Glomerular endothelial cell (primary cell): ENCODE results near the gene EDEM1. TPM values are rescaled to one million over a fixed set of nuclear protein-coding genes. Genes with fewer than 3 reads are reported as not detected.

Experiments used
- DNase-seq: peaks from one replicate; pipeline ENCODE4 v3.0.0-alpha.2; 2011; ENCODE audit warnings: low read depth, low spot score; ENCODE audit errors: extremely low read depth
- total RNA-seq: library from RNA; depleted of rRNA; stranded (reverse); fragments of >200 nt; gene quantifications from 2 replicates; pipeline ENCODE4 v1.2.3, GENCODE V29; 2015

The EDEM1 gene
- total RNA-seq, 1 donor from 2014 or later = 63.4 TPM

DNA sequence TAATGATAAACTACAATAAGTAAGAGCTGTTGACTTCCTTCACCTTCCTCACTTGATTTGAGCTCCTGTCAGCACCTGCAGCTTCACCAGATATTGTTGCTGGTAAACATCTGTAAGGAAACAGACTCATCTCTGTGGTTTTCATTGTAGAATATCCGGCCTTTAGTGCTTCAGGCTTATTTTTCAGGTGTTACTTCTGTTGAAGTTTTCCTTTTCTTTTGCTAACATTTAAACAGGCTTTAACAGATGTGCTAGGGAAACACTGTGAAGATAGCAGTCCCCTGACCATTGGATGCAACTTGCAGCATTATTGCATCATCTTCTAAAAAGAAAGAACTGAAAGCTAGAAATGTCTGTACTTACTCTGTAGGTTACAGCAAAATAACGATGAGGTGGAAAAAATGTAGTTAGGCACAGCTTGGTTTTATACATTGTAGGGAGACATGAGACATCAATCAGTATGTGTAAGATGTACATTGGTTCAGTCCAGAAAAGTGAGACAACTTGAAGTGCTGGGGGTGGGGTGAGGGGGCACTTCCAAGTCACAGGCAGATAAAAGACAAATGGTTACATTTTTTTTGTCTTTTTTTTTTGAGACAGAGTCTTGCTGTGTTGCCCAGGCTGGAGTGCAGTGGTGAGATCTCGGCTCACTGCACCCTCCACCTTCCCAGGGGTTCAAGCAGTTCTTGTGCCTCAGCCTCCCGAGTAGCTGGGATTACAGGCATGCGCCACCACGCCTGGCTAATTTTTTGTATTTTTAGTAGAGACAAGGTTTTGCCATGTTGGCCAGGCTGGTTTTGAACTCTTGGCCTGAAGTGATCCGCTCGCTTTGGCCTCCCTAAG is 10.2 kb downstream of the EDEM1 start:
- no peak for DNase-seq

DNA sequence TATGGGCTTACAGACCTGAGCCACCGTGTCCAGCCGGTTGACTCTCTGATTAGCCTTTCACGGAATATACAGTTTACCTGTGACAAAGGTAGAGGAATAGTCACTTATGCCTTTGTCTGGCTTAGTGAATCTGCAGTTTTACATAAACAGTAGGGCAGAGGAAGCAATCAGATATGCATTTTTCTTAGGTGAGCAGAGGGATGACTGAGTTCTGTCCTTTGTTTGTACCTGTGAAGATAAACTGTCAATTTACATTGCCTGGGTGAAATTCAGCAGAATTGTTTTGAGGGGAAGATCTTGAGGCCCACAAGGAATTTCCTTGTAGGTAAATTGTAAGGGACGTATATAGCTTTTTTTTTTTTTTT is 10.8 kb downstream of the EDEM1 start:
- no peak for DNase-seq

DNA sequence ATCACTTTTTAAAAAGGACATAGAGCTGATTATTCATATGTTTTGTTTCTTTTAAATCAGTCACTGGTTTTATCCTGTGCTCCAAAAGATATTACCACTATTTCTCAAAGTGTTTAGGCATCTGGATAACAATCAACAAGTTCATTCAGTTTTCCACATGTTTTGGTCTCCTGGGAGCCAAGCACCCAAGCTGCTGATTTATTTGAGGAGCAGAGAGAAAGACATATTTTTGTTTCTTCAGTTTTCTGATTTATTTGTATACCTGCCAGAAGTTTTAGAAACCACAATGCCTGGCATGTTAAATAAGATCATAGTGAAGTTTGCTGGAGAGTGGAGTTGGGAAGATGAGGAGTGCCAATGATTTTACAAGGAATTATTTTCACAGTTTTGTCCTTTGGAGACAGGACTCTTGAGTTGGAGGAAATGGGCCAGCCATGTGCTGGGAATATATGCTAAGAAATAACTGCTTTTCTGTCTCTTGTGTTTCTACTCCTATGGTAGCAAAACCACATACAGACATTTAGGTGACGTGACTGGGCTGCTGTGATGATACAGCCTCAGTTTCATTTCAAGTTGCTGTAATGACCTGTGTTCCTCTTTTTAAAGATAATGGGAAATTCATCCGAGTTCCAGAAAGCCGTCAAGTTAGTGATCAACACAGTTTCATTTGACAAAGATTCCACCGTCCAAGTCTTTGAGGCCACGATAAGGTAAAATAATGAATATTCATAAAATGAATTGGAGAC is 11.7 kb downstream of the EDEM1 start:
- DNase-seq = no peak

DNA sequence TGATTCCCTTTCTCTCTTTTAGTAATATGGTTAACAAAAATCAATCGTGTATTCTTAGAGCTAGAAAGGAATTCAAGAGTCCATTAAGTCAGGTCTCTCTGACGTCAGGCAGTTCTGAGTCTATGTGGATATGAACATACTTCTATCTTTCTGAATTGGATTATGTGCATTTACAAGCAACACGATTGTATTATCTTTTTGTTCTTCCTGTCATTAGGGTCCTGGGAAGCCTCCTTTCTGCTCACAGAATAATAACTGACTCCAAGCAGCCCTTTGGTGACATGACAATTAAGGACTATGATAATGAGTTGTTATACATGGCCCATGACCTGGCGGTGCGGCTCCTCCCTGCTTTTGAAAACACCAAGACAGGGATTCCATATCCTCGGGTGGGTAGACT is 14.0 kb downstream of the EDEM1 start:
- no peak for DNase-seq

DNA sequence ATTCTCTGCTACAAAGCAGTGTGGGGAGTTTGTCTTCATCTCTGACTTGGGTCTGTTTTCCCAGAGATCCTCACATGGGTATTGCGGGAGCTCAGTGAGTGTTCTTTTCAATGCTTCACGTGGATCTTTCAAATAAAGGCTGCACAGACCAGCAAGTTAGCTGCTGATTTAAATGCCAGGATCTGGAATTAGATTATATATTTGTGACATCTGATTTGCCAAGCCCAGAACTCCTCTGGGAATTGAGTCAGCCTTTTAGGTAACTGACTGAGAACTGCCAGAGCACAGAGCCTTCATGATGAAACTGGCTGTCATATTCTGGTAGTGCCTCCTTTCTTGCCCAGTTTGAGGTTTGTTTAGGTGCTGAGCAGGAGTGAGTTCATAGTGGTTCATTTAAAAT is 14.7 kb downstream of the EDEM1 start:
- DNase-seq = no peak

DNA sequence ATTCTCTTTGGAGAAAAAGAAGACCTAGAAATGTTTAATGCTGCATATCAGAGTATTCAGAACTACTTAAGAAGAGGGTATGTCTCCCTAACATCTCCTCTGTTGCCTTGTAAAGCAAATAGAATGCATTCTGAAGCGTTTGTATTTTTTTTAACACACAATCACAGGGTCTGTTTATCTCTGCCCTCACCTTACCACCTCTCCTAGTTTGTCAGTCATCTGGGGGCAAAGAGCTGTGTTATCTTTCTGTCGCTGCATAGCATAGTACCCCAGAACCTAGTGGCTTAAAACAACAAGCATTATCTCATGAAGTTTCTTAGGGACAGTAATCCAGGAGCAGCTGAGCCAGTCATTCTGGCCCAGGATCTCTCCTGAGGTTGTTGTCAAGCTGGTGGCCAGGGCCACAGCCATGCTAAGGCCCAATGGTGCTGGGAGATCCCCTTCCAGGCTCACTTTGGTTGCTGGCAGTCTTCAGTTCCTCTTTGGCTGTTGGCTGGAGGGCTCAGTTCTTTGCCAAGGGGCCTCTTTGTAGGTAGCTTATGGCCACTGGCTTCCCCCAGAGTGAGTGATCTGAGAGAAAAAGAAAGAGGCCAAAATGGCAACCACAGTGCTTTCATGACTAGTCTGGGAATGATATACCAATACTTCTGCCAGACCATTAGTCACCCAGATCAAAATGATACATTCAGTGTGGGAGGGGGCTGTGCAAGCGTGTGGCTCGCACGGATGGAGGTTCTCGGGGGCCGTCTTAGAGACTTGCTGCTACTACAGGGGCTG is 17.8 kb downstream of the EDEM1 start:
- DNase-seq = no peak

DNA sequence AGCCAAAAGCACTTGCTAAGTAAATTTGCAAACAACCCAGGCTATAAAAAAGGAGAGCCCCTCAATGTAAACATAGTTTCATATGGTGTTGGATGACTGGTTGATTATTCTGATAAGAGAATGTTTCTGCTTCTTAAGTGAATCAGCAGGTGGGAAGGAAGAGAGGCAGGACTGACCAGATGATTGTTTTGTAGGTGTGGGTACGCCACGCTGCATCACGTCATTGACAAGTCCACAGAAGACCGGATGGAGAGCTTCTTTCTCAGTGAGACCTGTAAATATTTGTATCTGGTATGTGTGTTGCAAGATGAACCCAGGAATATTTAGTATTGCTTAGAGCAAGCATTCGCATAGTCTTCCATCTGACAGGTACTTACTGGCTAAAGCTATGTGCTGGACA is 23.4 kb downstream of the EDEM1 start:
- DNase-seq = no peak

DNA sequence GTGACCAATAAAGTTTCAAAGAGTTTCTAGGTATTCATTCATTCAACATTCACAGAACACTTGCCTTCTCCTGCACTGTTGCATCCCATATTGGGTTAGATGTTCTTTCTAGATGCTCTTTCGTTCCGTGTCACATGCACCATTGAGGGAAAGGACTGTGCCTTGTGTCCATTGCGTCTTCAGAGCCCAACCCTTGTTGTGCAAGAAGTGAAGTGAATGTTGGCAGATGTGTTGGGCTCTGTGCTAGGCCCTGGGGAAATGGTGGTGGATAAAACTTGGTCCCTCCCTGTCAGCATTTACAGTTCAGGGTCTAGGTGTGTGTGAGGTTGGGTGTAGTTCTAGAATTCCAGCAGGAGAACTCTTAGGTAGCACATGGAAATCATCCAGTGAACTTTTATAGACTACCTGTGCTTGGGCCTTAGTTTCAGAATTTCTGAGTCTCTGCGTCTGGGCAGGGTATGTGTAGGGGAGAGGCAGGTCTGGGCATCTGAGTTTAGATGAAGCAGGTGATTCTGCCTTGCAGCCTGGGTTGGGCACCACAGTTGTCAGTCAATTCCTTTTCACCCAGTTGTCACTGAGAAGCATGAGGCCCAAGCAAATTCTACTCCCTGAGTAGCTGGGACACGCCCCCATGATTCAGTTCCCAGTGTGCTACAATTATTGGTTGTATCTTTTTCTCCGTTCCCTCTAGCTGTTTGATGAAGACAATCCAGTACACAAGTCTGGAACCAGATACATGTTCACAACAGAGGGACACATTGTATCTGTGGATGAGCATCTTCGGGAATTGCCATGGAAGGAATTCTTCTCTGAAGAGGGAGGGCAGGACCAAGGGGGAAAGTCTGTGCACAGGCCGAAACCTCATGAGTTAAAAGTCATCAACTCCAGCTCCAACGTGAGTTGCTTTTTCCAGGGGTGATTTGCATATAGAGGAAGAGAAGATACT is 25.4 kb downstream of the EDEM1 start:
- DNase-seq = no peak

DNA sequence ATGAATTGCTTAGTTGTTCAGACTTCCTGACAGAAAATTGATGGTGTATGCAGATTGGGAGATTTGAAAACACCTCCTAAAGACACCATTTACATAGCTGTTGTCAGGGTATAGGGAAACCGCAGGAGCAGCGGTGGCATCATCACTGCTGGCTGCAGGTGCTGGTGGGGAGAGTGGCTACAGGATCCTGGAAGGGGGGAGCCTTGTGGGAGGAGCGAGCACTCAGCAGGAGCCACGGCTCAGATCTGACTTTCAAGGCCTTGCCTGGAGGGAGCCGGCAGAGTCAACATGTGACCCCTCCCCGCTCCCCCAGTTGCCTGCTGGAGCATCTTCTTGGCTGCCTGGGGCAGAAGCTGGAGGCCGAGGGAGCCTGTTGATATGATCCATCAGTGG is 26.1 kb downstream of the EDEM1 start:
- DNase-seq = no peak

DNA sequence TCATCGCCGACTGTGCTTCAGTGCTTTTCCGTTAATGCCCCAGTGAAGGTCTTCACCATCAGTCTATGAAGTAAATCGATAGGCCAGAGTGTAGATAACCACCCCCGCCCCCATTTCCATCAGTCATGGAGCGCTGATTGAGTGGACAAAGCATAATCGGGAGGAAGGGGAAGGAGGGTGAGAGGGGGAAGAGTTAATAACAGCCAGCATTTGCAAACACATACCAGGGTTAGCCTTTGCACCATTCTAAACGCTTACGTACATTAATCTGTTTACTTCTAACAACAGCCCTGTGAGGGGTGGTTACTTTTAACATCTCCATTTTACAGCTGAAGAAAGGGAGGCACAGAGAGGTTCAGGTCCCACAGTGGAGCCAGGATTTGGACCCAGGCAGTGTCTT is 26.8 kb downstream of the EDEM1 start:
- no peak for DNase-seq

DNA sequence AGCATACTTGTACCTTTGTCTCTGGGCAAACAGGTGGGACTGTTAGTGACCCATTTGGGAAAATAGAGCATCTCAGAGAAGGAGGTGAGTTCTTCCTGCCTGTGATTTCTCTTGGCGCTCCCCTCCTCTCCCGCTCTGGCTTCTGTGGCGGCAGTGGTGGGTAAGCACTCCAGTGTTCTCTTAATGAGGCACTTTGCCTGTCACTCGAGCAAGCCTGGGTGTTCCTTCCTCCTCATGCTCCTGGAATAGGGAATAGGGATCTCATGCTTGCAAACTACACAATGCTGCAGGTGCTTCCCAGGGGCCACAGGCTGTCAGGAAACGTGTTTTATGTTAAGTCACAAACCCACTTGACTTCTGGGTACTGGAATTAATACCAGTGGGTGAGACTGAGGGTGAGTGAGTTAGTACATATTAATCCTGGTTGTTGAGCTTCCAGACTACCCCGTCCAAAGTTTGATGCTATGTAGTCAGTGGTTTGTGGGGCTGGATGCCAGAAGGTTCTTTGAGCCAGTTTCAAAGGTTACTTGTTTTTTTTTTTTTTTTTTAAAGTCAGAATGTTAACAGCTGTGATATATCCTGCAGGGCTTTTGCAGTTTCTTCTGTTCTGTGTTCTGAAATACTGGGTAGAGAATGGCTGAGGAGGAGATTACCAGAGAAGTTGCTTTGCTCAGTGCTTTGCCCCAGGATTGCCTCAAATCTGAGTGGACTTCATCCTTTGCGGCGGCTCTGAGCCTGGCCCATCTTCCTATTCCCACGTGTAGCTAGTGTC is 30.5 kb downstream of the EDEM1 start:
- DNase-seq = no peak

DNA sequence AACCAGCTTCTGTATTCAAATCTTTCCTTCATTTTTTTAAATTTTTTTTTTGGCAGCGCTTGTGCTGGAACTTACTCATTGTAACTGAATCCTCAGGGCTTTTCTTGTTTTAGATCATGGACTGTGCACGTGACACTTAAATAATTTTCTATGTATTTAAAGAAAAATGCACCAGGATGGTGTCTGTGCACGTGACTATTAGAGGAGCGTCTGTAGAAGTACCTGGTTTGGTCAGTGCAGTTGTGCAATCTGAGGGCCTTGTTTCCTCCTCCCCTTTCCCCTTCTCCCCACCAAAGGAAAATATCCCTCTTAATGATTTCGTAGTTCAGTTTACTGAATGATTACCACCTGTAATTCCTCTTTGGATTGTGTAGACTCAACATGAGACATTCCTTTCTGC is 31.3 kb downstream of the EDEM1 start:
- no peak for DNase-seq

DNA sequence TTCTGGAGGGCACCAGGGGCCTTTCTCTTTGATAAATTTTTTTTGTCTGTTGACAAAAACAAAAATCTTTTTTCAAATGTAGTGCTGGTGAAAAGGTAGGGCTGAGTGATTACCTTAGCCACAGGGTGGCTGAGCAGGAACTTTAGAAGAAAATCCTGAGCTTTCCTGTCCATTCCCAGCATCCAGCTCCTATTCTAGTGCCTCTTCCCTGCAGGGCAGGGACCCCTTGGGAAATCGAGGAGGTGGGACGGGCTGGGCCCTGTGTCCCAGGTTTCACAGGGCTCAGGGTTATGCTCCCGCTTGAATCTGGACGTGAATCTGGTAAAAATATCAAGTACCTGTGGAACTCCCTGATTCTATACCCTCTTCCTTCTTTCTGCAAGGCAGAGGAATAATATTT is 31.7 kb downstream of the EDEM1 start:
- DNase-seq = no peak

DNA sequence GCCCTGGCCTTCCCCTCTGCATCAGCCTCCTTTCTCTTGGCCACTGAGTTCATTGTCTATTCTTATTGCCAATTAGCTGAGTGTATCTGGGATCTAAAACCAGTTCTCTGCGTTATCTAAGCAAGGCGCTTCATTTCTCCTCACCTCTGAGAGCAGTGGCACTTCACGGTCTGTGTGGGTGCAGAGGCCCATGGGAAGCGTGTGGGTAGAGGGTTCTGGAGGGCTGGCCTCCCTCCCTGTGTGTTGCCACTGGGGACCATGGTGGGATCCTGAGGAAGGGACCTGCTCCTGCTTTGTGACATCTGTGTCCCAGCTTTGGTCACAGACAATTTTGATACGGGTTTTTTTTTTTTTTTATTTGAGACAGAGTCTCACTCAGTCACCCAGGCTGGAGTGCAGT is 32.7 kb downstream of the EDEM1 start:
- no peak for DNase-seq

DNA sequence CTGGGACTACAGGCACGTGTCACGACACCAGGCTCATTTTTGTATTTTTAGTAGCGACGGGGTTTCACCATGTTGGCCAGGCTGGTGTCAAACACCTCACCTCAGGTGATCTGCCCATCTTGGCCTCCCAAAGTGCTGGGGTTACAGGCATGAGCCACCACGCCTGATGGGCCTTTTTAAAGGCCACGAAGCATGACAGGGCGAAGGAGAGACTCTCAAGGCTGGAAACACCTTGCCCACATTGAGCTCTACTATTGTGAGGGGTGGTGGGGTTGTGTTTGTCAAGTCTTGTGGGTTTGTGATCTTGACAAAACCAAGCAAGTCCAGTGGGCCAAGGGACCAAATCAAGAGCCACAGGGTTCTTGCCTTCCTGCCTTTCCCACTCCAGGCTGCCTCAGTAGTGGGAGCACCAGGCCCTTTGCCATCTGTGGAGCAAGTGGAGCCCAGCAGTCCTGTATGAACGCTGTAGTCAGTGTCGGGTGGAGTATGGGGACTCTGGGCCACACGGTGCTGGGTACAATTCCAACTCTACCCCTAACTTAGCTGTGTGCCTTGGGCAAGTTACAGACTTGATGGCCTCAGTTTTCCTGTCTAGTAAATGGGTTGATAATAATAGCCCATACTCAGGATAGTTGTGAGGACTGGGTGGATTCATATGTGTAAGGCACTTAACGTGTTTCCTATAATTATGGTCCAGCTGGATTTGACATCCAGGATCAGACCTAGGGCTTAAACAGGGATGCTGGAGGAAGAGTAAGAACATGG is 33.3 kb downstream of the EDEM1 start:
- DNase-seq = no peak

DNA sequence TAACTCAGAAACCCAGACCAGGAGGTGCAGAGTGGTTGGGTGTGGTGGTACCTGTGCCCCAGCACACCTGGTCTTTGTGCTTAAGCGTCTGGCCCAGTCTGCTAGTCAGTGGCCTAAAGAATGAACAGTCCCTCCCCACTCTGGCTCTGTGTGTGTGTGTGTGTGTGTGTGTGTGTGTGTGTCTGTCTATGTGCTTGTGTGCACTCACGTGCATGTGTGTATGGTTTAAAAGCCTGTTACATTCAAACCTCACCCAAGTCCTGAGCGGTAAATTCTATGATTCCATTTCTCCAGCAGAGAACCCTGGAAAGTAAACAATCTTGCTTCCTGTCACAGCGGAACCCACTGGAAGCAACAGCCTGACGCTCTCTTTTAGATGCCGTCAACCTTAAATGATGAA is 34.2 kb downstream of the EDEM1 start:
- no peak for DNase-seq

DNA sequence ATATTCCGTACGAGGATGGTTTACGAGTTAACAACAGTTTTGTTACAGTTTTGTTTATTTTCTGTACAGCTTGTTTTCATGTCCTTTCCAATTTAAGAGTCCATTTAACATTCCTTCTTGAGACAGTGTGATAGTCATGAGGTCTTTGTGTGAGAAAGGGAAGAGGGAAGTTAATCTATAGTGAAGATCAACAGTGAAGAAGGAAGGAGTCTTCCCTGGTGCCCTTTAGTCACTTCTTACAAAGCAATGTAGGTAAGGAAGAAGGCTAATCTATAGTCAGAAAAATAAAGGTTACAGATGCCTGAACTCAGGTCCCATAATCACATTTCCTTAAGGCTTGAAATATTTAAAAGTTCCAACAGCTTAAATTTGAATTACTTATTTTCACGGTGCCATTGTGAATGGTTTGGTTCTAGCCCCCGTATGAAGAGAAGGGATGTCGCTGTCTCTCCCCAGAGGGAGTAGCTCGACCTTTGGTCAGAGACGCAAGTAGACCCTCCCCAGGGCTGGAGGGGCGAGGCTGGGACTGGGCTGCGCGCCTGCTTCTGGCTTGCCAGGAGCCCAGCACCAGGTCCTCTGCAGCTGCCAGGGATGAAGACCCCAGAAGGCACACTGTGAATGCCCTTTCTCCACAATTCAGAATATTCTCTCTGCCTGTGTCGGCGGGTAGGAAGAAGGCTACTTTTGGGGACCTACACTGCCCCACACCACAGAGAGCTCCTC is 34.9 kb downstream of the EDEM1 start:
- DNase-seq = no peak

DNA sequence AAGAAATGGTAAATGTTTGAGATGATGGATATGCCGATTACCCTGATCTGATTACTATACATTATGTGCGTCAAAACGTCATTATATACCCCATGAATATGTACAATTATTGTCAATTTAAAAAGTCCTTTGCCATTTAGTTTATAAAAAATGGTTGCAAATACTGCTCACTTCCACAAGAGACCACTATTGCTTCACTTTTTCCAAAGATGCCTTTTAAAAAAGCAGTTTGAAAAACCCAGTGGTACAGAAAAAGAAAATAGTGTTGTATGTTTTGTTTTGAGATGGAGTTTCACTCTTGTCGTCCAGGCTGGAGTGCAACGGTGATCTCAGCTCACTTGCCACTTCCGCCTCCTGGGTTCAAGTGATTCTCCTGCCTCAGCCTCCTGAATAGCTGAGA is 39.3 kb downstream of the EDEM1 start:
- peak; percentile 10 for DNase-seq
